ENCODE data around the gene MIEN1. TPM values are rescaled to one million over a fixed set of nuclear protein-coding genes. Genes with fewer than 3 reads are reported as not detected.
A peak's percentile ranks its signal among the peaks of the same experiment; 100 is the strongest.

The MIEN1 gene, protein sequence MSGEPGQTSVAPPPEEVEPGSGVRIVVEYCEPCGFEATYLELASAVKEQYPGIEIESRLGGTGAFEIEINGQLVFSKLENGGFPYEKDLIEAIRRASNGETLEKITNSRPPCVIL
- total RNA-seq: 10 to 100 TPM; 42.8 to 81.9 (median 67.7) TPM

DNA sequence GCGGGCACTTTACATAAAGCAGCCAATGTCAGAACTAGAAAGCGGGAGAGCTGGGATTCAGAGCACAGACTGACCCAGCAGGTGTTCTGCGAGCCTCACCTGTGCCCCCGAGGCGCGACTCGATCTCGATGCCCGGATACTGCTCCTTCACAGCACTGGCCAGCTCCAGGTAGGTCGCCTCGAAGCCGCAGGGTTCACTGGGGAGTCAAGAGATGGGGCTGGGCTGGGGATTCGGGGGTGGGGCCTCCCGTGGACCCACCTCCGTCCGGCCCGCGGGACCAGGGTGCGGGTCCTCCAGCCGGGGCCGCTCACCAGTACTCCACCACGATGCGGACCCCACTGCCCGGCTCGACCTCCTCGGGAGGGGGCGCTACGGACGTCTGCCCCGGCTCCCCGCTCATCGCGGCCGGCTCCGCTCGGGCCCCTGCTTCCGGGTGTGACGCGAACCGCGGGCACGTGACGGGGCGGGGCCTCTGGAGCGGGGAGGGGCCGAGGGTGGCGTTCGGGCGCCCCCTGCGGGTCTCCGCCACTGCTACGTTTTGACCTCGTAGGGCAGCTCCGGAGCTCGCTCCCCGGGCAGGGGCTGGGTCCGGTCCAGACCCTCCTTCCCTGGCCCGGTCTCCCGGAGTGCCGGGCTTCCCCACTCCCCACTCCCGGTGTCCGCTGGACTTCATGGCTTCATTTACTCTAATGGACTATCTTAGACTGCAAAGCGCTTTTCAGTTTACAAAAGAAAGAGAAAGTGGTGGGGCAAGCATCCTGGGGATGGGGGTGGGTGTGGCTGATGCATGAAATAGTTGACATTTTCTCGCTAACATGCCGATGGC, at the start of gene MIEN1:
Gene MIEN1, minus strand, starts transcription at position 438 of the 827 bp plus-strand sequence. Its CDS starts 37 bp downstream, at position 401.
- Histone ChIP-seq H3K4me1 (peaks cover 7 to 9% of the 10 kb centered on the region in 2 donors), H3K4me3 (peak within 1 kb of the TSS; percentile 78 to 92 (median 89)), H3K27me3 (no peaks in the 10 kb centered on the region), H3K27ac (peak within 1 kb of the TSS; percentile 84 to 89 (median 87)), H3K9me3 (no peaks in the 10 kb centered on the region), H3K36me3 (peaks cover 0 to 26% of the 10 kb centered on the region in 2 donors)
- DNase-seq (peak; percentile 80 to 86), ATAC-seq (peak; percentile 96)
- TF ChIP-seq POLR2A (IDR thresholded peaks at IDR 0.05): peak; percentile 65 to 87
- TF ChIP-seq, protein P1, sequence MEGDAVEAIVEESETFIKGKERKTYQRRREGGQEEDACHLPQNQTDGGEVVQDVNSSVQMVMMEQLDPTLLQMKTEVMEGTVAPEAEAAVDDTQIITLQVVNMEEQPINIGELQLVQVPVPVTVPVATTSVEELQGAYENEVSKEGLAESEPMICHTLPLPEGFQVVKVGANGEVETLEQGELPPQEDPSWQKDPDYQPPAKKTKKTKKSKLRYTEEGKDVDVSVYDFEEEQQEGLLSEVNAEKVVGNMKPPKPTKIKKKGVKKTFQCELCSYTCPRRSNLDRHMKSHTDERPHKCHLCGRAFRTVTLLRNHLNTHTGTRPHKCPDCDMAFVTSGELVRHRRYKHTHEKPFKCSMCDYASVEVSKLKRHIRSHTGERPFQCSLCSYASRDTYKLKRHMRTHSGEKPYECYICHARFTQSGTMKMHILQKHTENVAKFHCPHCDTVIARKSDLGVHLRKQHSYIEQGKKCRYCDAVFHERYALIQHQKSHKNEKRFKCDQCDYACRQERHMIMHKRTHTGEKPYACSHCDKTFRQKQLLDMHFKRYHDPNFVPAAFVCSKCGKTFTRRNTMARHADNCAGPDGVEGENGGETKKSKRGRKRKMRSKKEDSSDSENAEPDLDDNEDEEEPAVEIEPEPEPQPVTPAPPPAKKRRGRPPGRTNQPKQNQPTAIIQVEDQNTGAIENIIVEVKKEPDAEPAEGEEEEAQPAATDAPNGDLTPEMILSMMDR (IDR thresholded peaks at IDR 0.05 in 4 of 5, conservative IDR thresholded peaks at IDR 0.05 in 1 of 5): peak; percentile 83 to 95 (median 92)
- in situ Hi-C loops (cut with MboI; ENCODE audit: low sequenced_read_pairs in 4 of 4): no loop called here
- intact Hi-C loops (cut with DNase I; ENCODE audit: low total_unique reads): loop anchor here (1.0 to 5.0 kb wide), 4 partner anchors 24 to 108 kb away; partner anchors contain the start of gene STARD3

DNA sequence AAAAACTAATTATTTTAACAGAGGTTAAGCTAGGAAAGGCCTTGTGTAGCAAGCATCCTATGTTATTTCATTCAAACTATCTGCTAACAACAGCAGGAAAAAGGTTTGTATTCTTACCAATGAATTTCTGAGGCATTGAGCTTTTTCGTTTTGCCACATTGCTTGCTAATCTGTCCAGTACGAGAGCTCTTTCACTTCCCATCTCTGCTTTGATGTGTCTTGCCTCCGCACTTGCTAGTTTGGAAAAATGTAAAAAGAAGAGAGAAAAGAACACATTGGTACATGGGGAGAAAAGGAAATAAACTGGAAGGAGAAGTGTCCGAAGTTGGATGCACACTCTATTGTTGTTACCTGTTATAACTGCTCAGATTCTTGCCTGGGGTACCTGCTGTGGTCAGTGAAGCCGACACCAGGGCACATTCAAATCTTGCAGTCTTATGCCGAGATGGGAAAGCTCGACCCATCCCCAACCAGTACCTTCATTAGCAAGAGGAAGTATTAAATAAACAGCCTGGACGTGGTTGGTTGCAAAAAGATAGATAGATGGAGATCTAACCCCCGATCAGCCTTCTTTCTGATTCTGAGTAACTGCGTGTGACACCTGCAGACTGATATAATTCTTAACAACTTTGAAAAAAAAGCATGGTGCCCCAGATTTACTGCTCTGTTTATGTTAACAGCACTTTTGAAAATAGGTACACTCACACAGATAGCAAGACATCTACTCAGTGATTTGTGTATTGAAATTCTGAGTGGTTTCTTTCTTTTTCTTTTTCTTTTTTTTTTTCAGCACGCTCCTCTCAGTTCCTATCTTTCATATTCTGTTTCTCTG, 47.4 kb upstream of the MIEN1 start:
- Histone ChIP-seq H3K27ac (no peak overlapping the region), H3K4me1 (no peaks in the 10 kb centered on the region), H3K36me3 (no peaks in the 10 kb centered on the region), H3K9me3 (no peaks in the 10 kb centered on the region), H3K27me3 (no peaks in the 10 kb centered on the region), H3K4me3 (no peak overlapping the region)
- ATAC-seq: no peak
- DNase-seq: no peak
- no peak for TF ChIP-seq POLR2A (IDR thresholded peaks at IDR 0.05)
- TF ChIP-seq, protein P1 (IDR thresholded peaks at IDR 0.05 in 4 of 5, conservative IDR thresholded peaks at IDR 0.05 in 1 of 5): no peak
- in situ Hi-C loops (cut with MboI; ENCODE audit: low sequenced_read_pairs in 4 of 4): no loop called here
- intact Hi-C loops (cut with DNase I; ENCODE audit: low total_unique reads): no loop called here

DNA sequence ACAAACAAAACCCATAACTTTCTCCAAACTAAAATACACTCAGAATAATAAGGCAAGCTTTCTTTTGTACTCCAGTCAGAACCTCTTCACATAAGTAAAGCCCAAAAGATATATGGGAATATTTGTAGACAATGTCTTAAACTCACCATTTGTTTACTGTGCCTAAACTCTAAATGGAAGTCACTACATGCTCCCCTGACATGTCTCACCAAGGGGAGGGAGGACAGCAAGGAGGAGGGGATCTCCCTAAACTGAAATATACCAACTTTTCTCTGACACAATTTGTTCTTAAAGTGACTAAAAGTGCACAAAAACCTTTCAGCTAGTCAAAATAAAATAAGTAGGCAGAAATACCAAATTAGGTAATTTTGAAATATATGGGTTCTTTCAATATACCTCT, 45.9 kb upstream of the MIEN1 start:
- no peak overlapping the region for H3K4me3 ChIP-seq
- H3K9me3 ChIP-seq: no peaks in the 10 kb centered on the region
- in situ Hi-C loops (cut with MboI; ENCODE audit: low sequenced_read_pairs in 4 of 4) (no loop called here), intact Hi-C loops (cut with DNase I; ENCODE audit: low total_unique reads) (no loop called here)
- H3K27ac ChIP-seq: no peak overlapping the region
- H3K27me3 ChIP-seq: no peaks in the 10 kb centered on the region
- no peaks in the 10 kb centered on the region for H3K36me3 ChIP-seq
- H3K4me1 ChIP-seq: no peaks in the 10 kb centered on the region
- ATAC-seq: no peak
- no peak for TF ChIP-seq POLR2A (IDR thresholded peaks at IDR 0.05)
- TF ChIP-seq, protein P1 (IDR thresholded peaks at IDR 0.05 in 4 of 5, conservative IDR thresholded peaks at IDR 0.05 in 1 of 5): no peak
- no peak for DNase-seq

DNA sequence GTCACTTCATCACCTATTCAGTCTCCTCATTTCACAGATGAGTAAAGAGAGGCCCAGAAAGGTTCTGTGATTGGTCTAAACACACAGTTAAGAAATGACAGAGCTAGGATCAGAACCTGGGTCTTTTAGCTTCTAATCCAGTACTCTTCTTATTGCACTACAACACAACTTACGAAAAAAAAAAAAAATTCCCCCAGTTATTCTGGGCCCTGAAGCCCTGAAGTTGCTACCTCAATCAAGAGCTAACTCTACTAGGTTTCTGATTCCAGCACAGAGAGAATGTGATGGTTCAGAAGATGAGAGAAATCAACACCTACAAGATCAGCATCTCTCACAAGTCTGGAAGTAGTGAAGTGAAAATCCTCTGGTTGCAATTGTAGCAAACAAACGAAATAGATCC, 44.7 kb upstream of the MIEN1 start:
- intact Hi-C loops (cut with DNase I; ENCODE audit: low total_unique reads) (no loop called here), in situ Hi-C loops (cut with MboI; ENCODE audit: low sequenced_read_pairs in 4 of 4) (no loop called here)
- DNase-seq (no peak), ATAC-seq (no peak)
- Histone ChIP-seq H3K4me1 (no peaks in the 10 kb centered on the region), H3K36me3 (no peaks in the 10 kb centered on the region), H3K27me3 (no peaks in the 10 kb centered on the region), H3K27ac (no peak overlapping the region), H3K4me3 (no peak overlapping the region), H3K9me3 (no peaks in the 10 kb centered on the region)
- TF ChIP-seq POLR2A (IDR thresholded peaks at IDR 0.05): no peak
- TF ChIP-seq, protein P1 (IDR thresholded peaks at IDR 0.05 in 4 of 5, conservative IDR thresholded peaks at IDR 0.05 in 1 of 5): no peak
